ENCODE data around the gene PRKG1.

- no peak for TF ChIP-seq CTCF (IDR thresholded peaks at IDR 0.05)
- no peak for TF ChIP-seq ZFX (IDR thresholded peaks at IDR 0.05; ENCODE audit: borderline replicate concordance)
These were observed 1185.1 kb downstream of the PRKG1 start for GRCh38 chr10:52259426-52259812.
